Measurements from ENCODE around the gene IFITM5. TPM values are rescaled to one million over a fixed set of nuclear protein-coding genes. Genes with fewer than 3 reads are reported as not detected.

IFITM5 gene
- total RNA-seq, 1 donor from 2014 or later, result not detected

GRCh38 chr11:297051-297585, 2.2 kb downstream of the IFITM5 start:
- H3K27ac Mint-ChIP-seq, result no peak overlapping the region

DNA sequence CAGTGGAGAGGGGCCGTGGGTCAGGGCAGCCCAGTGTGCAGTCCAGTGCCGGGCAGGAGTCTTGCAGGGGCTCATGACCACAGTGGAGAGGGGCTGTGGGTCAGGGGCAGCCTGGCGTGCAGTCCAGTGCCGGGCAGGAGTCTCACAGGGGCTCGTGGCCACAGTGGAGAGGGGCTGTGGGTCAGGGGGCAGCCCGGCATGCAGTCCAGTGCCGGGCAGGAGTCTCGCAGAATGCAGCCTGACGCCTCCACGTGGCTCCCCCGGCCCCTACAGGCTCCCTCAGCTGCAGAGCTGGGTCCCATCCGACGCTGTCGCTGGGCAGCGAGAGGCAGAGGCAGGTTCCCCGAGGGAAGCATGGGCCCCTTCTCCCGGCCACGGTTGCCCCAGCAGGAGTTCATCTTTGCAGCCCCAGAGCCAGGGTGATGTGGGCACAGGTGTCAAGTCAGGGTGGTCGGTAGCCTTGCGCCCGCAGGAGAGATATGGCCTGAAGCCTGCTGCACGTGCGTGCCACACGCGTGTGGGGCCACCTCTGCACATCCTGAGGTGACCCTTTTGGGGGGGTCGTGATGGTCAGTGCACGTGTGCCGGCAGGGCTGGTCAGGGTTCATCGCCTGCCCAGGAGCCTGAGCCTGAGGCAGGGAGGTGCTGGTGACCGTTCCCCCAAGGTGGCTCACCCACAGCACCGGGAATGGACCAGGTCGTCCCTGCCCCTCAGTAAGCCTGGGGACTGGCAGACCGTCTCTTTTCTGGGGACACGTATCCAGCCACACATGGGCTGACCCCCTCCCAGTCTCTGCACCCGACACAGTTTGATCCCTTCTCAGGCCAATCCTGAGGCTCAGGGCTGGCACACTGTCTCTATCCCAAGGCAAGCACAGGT, 2.9 kb downstream of the IFITM5 start:
- H3K36me3 Mint-ChIP-seq, result no peaks in the 10 kb centered on the region
- DNase-seq (ENCODE audit: low spot score in 2 of 2, unreplicated experiment in 2 of 2), result no peak
- H3K9me3 Mint-ChIP-seq, result no peaks in the 10 kb centered on the region
- TF ChIP-seq, protein P1, sequence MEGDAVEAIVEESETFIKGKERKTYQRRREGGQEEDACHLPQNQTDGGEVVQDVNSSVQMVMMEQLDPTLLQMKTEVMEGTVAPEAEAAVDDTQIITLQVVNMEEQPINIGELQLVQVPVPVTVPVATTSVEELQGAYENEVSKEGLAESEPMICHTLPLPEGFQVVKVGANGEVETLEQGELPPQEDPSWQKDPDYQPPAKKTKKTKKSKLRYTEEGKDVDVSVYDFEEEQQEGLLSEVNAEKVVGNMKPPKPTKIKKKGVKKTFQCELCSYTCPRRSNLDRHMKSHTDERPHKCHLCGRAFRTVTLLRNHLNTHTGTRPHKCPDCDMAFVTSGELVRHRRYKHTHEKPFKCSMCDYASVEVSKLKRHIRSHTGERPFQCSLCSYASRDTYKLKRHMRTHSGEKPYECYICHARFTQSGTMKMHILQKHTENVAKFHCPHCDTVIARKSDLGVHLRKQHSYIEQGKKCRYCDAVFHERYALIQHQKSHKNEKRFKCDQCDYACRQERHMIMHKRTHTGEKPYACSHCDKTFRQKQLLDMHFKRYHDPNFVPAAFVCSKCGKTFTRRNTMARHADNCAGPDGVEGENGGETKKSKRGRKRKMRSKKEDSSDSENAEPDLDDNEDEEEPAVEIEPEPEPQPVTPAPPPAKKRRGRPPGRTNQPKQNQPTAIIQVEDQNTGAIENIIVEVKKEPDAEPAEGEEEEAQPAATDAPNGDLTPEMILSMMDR (IDR thresholded peaks at IDR 0.05; ENCODE audit: unreplicated experiment), result no peak
- peaks cover 13% of the 10 kb centered on the region for H3K27me3 Mint-ChIP-seq (ENCODE audit: low read depth)
- H3K27ac Mint-ChIP-seq, result no peak overlapping the region
- peaks cover 7% of the 10 kb centered on the region for H3K4me1 Mint-ChIP-seq
- no peak overlapping the region for H3K4me3 Mint-ChIP-seq

More at GRCh38 chr11:297051-297585, 2.2 kb downstream of the IFITM5 start:
- Mint-ChIP-seq H3K27me3 (ENCODE audit: low read depth) (peaks cover 13% of the 10 kb centered on the region), H3K4me3 (no peak overlapping the region), H3K9me3 (no peaks in the 10 kb centered on the region), H3K36me3 (no peaks in the 10 kb centered on the region), H3K4me1 (peaks cover 7% of the 10 kb centered on the region)
- TF ChIP-seq, protein P1 (IDR thresholded peaks at IDR 0.05; ENCODE audit: unreplicated experiment), result no peak
- no peak for DNase-seq (ENCODE audit: low spot score in 2 of 2, unreplicated experiment in 2 of 2)

GRCh38 chr11:295351-296170, 3.8 kb downstream of the IFITM5 start:
- DNase-seq (ENCODE audit: low spot score in 2 of 2, unreplicated experiment in 2 of 2), result no peak
- no peak overlapping the region for H3K4me3 Mint-ChIP-seq

DNA sequence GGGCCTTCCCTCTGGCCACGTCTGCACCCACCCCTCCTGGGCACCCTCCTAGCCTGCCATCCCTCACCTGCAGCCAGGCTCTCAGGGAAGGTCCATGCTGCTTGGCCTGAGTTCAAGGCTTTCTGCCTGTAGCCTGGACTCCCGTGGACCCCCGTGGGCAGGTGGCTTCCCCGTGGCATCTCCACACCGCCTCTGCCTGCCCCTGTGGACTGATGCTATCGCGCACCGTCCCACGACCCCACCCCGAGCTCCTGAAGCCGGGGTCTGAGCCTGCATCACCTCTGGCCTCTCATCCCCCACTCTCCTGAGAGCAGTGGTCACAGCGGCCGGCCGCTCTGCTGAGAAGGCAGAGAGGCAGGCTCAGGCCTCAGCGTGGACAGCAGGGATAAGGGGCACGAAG, 4.5 kb downstream of the IFITM5 start:
- Mint-ChIP-seq H3K27me3 (ENCODE audit: low read depth) (peaks cover under 1% of the 10 kb centered on the region), H3K36me3 (no peaks in the 10 kb centered on the region), H3K4me1 (peaks cover 9% of the 10 kb centered on the region), H3K9me3 (no peaks in the 10 kb centered on the region), H3K4me3 (no peak overlapping the region), H3K27ac (no peak overlapping the region)
- no peak for DNase-seq (ENCODE audit: low spot score in 2 of 2, unreplicated experiment in 2 of 2)
- TF ChIP-seq, protein P1 (IDR thresholded peaks at IDR 0.05; ENCODE audit: unreplicated experiment), result no peak

More at GRCh38 chr11:295351-296170, 3.8 kb downstream of the IFITM5 start:
- Mint-ChIP-seq H3K27ac (no peak overlapping the region), H3K27me3 (ENCODE audit: low read depth) (peaks cover 7% of the 10 kb centered on the region), H3K36me3 (no peaks in the 10 kb centered on the region), H3K9me3 (no peaks in the 10 kb centered on the region), H3K4me1 (peaks cover 11% of the 10 kb centered on the region)
- TF ChIP-seq, protein P1 (IDR thresholded peaks at IDR 0.05; ENCODE audit: unreplicated experiment), result no peak

DNA sequence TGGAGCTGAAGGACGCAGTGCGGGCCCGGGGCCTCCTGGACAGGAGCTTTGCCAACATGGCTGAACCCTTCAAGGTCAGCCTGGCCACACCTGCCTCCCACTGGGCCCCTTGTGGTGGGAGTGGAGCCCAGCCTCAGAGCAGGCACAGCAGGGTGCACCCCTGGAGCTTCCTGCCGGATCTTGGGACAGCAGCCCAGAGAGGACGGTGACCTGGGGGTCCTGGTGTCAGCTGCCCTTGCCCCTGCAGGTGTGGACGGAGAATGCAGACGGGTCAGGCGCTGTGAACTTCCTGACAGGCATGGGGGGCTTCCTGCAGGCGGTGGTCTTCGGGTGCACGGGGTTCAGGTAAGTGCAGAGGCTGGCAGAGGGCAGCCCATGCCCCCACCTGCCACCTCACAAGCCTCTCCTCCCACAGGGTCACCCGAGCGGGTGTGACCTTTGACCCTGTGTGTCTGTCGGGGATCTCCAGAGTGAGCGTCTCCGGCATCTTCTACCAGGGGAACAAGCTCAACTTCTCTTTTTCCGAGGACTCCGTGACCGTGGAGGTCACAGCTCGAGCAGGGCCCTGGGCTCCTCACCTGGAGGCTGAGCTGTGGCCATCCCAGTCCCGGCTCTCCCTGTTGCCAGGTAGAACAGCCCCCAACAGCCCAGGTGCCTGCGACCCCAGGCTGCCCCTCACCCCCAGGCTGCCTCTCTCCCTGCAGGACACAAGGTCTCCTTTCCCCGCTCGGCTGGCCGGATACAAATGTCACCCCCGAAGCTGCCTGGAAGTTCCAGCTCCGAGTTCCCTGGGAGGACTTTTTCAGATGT, 5.3 kb downstream of the IFITM5 start:
- Mint-ChIP-seq H3K27me3 (ENCODE audit: low read depth) (no peaks in the 10 kb centered on the region), H3K27ac (no peak overlapping the region), H3K4me1 (peaks cover 14% of the 10 kb centered on the region), H3K9me3 (no peaks in the 10 kb centered on the region), H3K4me3 (no peak overlapping the region), H3K36me3 (no peaks in the 10 kb centered on the region)
- TF ChIP-seq, protein P1 (IDR thresholded peaks at IDR 0.05; ENCODE audit: unreplicated experiment), result no peak
- DNase-seq (ENCODE audit: low spot score in 2 of 2, unreplicated experiment in 2 of 2), result no peak
